H1 (cell line): ENCODE measurements around the gene RHOBTB1. TPM values are rescaled to one million over a fixed set of nuclear protein-coding genes. Genes with fewer than 3 reads are reported as not detected.

Experiments
- CTCF ChIA-PET: fragments of 300-600 bp; sonication (Branson Sonifier 250); formaldehyde crosslinking; loops from one replicate; lab custom pipeline; 2021; ENCODE audit not compliant: partially characterized antibody; lab: Charles Lee
- POLR2A ChIA-PET: fragments of 300-600 bp; sonication (Branson Sonifier 250); formaldehyde crosslinking; loops from one replicate; lab custom pipeline; 2021; ENCODE audit warnings: inconsistent platforms; ENCODE audit not compliant: partially characterized antibody; lab: Charles Lee
- DNase-seq, 2 experiments: peaks; one replicate each; pipeline versions ENCODE4 v3.0.0 to v3.0.0-alpha.2; 2010 to 2022; ENCODE audit warnings: low spot score in 2 of 2, low read depth in 1 of 2, mixed read lengths in 1 of 2
- FAIRE-seq: peaks from 2 replicates; lab custom pipeline; 2011; peaks lifted over from hg19 to GRCh38; lab: Jason Lieb, UNC
- H2AFZ ChIP-seq: 2 replicates; pipeline ENCODE4 v1.8.1; 2012; ENCODE audit warnings: low read length, inconsistent platforms
- H2AK5ac ChIP-seq: 2 replicates; pipeline ENCODE4 v1.6.1; 2013; ENCODE audit warnings: low read depth, low read length
- H2BK120ac ChIP-seq: replicated peaks from 2 replicates; pipeline ENCODE3; 2013; ENCODE audit warnings: low read depth, low read length, inconsistent platforms
- H2BK12ac ChIP-seq: 2 replicates; pipeline ENCODE4 v1.6.1; 2013; ENCODE audit warnings: low read depth, low read length
- H2BK15ac ChIP-seq: 2 replicates; pipeline ENCODE4 v1.6.1; 2013; ENCODE audit warnings: low read length
- H2BK20ac ChIP-seq: 2 replicates; pipeline ENCODE4 v1.6.1; 2013; ENCODE audit warnings: low read length
- H2BK5ac ChIP-seq: 2 replicates; pipeline ENCODE4 v1.6.1; 2013; ENCODE audit warnings: low read depth, low read length
- H3K14ac ChIP-seq: 2 replicates; pipeline ENCODE4 v1.6.1; 2013; ENCODE audit warnings: inconsistent platforms; ENCODE audit not compliant: insufficient read length
- H3K18ac ChIP-seq: 2 replicates; pipeline ENCODE4 v1.6.1; 2013; ENCODE audit warnings: low read length; ENCODE audit errors: extremely low read depth
- H3K23ac ChIP-seq: 2 replicates; pipeline ENCODE4 v1.6.1; 2013; ENCODE audit warnings: inconsistent platforms; ENCODE audit not compliant: insufficient read length
- H3K23me2 ChIP-seq: 2 replicates; pipeline ENCODE4 v1.6.1; 2013; ENCODE audit warnings: low read depth, low read length
- H3K27ac ChIP-seq: 2 replicates; pipeline ENCODE4 v1.6.1; 2011; ENCODE audit warnings: low read depth, low read length, inconsistent platforms
- H3K27me3 ChIP-seq, 4 experiments: replicated peaks in 1 of 4; 1 replicate in 1 of 4; 2 replicates in 3 of 4; pipeline versions ENCODE4 v1.6.1 to v1.8.1; 2011 to 2013; ENCODE audit warnings: low read length in 3 of 4, mild to moderate bottlenecking in 3 of 4, inconsistent platforms in 2 of 4, mixed read lengths in 2 of 4, moderate library complexity in 1 of 4; ENCODE audit not compliant: control insufficient read depth in 3 of 4, insufficient read depth in 3 of 4; ENCODE audit errors: extremely low read depth in 1 of 4
- H3K36me3 ChIP-seq, 4 experiments: 2 replicates each; pipeline versions ENCODE4 v1.6.1 to v1.8.1; 2011 to 2013; ENCODE audit warnings: mild to moderate bottlenecking in 4 of 4, low read length in 3 of 4, moderate library complexity in 2 of 4, control low read depth in 1 of 4, inconsistent platforms in 1 of 4; ENCODE audit not compliant: insufficient read depth in 4 of 4, control insufficient read depth in 2 of 4
- H3K4ac ChIP-seq: replicated peaks from 2 replicates; pipeline ENCODE3; 2013; ENCODE audit warnings: low read length, low read depth, mixed read lengths, inconsistent platforms; ENCODE audit not compliant: insufficient read length
- H3K4me1 ChIP-seq, 4 experiments: replicated peaks in 1 of 4; 1 replicate in 1 of 4; 2 replicates in 3 of 4; pipeline versions ENCODE4 v1.6.1 to v1.8.1; 2011 to 2013; ENCODE audit warnings: low read length in 3 of 4, inconsistent platforms in 2 of 4, mixed read lengths in 1 of 4; ENCODE audit not compliant: insufficient read depth in 4 of 4, control insufficient read depth in 3 of 4
- H3K4me2 ChIP-seq, 2 experiments: 2 replicates each; pipeline versions ENCODE4 v1.6.1 to v1.8.1; 2011 to 2013; ENCODE audit warnings: low read depth in 2 of 2, low read length in 2 of 2, control low read depth in 1 of 2, inconsistent platforms in 1 of 2, mild to moderate bottlenecking in 1 of 2; ENCODE audit not compliant: insufficient read depth in 1 of 2
- H3K4me3 ChIP-seq, 4 experiments: fragments of 200-600, 300-600 bp in 1 of 4; sonication (generic), shearing (Covaris generic), sonication (Bioruptor Twin) in 1 of 4; 2 replicates each; pipeline versions ENCODE4 v1.5.1 to v1.8.1; 2011 to 2016; ENCODE audit warnings: low read length in 4 of 4, low read depth in 3 of 4, control low read depth in 2 of 4, inconsistent platforms in 2 of 4, mild to moderate bottlenecking in 2 of 4, mixed read lengths in 1 of 4, moderate library complexity in 1 of 4; ENCODE audit not compliant: insufficient read depth in 2 of 4; ENCODE audit errors: extremely low read depth in 1 of 4
- H3K56ac ChIP-seq: replicated peaks from 2 replicates; pipeline ENCODE3; 2013; ENCODE audit warnings: low read depth, mild to moderate bottlenecking, mixed read lengths, low read length, inconsistent platforms; ENCODE audit not compliant: insufficient read length
- H3K79me1 ChIP-seq: 2 replicates; pipeline ENCODE4 v1.6.1; 2013; ENCODE audit warnings: low read depth, low read length, control low read depth
- H3K79me2 ChIP-seq, 2 experiments: 2 replicates each; pipeline versions ENCODE4 v1.6.1 to v1.8.1; 2012 to 2013; ENCODE audit warnings: low read length in 2 of 2, mild to moderate bottlenecking in 2 of 2, inconsistent platforms in 1 of 2; ENCODE audit not compliant: insufficient read depth in 2 of 2, control insufficient read depth in 1 of 2
- H3K9ac ChIP-seq, 4 experiments: replicated peaks in 1 of 4; 1 replicate in 1 of 4; 2 replicates in 3 of 4; pipeline versions ENCODE4 v1.6.1 to v1.8.1; 2011 to 2013; ENCODE audit warnings: low read depth in 3 of 4, low read length in 3 of 4, control low read depth in 2 of 4, mild to moderate bottlenecking in 2 of 4, moderate library complexity in 2 of 4, inconsistent platforms in 1 of 4; ENCODE audit errors: extremely low read depth in 1 of 4
- H3K9me3 ChIP-seq, 2 experiments: 2 replicates each; pipeline versions ENCODE4 v1.6.1 to v1.8.1; 2012 to 2013; ENCODE audit warnings: mild to moderate bottlenecking in 2 of 2, moderate library complexity in 2 of 2, control low read depth in 1 of 2, inconsistent platforms in 1 of 2, low read depth in 1 of 2, low read length in 1 of 2, mixed read lengths in 1 of 2; ENCODE audit not compliant: insufficient read depth in 2 of 2
- H4K20me1 ChIP-seq, 2 experiments: replicated peaks in 1 of 2; 2 replicates each; pipeline versions ENCODE3 to v1.8.1; 2011 to 2013; ENCODE audit warnings: inconsistent platforms in 2 of 2, low read length in 2 of 2, mild to moderate bottlenecking in 1 of 2; ENCODE audit not compliant: insufficient read depth in 2 of 2, control insufficient read depth in 1 of 2
- H4K5ac ChIP-seq: 2 replicates; pipeline ENCODE4 v1.6.1; 2013; ENCODE audit warnings: low read length, low read depth, mixed read lengths, inconsistent platforms; ENCODE audit not compliant: insufficient read length
- H4K8ac ChIP-seq: 2 replicates; pipeline ENCODE4 v1.8.0; 2013; ENCODE audit warnings: mild to moderate bottlenecking, moderate library complexity, low read length, inconsistent platforms; ENCODE audit not compliant: insufficient read depth; ENCODE audit errors: extremely low read depth
- H4K91ac ChIP-seq: replicated peaks from 2 replicates; pipeline ENCODE3; 2013; ENCODE audit warnings: low read length, mixed read lengths, inconsistent platforms; ENCODE audit not compliant: insufficient read length
- SIN3A ChIP-seq, 2 experiments: IDR thresholded peaks in 1 of 2; conservative IDR thresholded peaks in 1 of 2; 2 replicates each; pipeline ENCODE4 v1.6.1; 2011 to 2012; ENCODE audit warnings: low read length in 2 of 2, improper control_type of control experiment in 1 of 2, low read depth in 1 of 2, mild to moderate bottlenecking in 1 of 2
- whole genome bisulfite sequencing, 2 experiments: shearing (Covaris generic) in 1 of 2; methylation state at CpG; one replicate each; pipeline versions ENCODE4 v1.1.6 to v1.1.7; 2013 to 2015; ENCODE audit warnings: low lambda C conversion rate in 2 of 2, mixed read lengths in 2 of 2, inconsistent platforms in 1 of 2, low coverage in 1 of 2, missing lambda C conversion rate in 1 of 2; ENCODE audit not compliant: insufficient replicate concordance in 2 of 2, insufficient coverage in 1 of 2, insufficient read length in 1 of 2; ENCODE audit errors: extremely low coverage in 1 of 2, missing lambda C conversion rate in 1 of 2; 5-methylcytosine and 5-hydroxymethylcytosine counted together
- polyA plus RNA-seq, 7 experiments: library from polyadenylated mRNA; depleted of rRNA in 3 of 7; stranded (reverse) in 5 of 7; unstranded in 2 of 7; fragments of >200 nt in 5 of 7; fragments of 200-250 nt in 2 of 7; gene quantifications; 1 replicate in 5 of 7; 2 replicates in 1 of 7; 4 replicates in 1 of 7; pipeline versions ENCODE4 v1.2.1 to v1.2.3, GENCODE V29; 2011 to 2013; ENCODE audit warnings: missing spikeins in 2 of 7, mixed read lengths in 2 of 7
- total RNA-seq: library from RNA; stranded (reverse); fragmentation: NEBNext Ultra II Directional; extraction: Animal tissue kit (Norgen Biotek cat#: 25700); gene quantifications from 2 replicates; pipeline ENCODE4 v1.2.1, GENCODE V29; 2021

The RHOBTB1 gene
- total and polyA plus RNA-seq, 2 of the 8 experiments (the other 6 are each of a cell fraction or from before 2014, with no cell fraction given), result 6.1 to 7.4 TPM

GRCh38 chr10:60937022-60937421 lies 7.0 kb downstream of the RHOBTB1 start:
- H4K8ac ChIP-seq, result no peak overlapping the region
- no peak overlapping the region for H3K4ac ChIP-seq
- H3K79me1 ChIP-seq, result no peaks in the 10 kb centered on the region
- CTCF ChIA-PET, result interaction anchor here (0.6 to 1.3 kb wide), 2 partner anchors 43 to 983 kb away, joined by 3 to 4 read pairs; no protein-coding TSS in a partner anchor
- H3K56ac ChIP-seq, result no peak overlapping the region
- no peak overlapping the region for H2AK5ac ChIP-seq
- POLR2A ChIA-PET, result interaction anchor here (1.0 kb wide), 1 partner anchor 8 kb away, joined by 3 read pairs; no protein-coding TSS in a partner anchor
- WGBS, 2 experiments, result 95% methylated on average over 4 of the region's 4 CpGs; no CpG with 5 or more reads in 1 of the 2 experiments
- no peak overlapping the region for H4K5ac ChIP-seq
- H3K23ac ChIP-seq, result no peak overlapping the region
- no peak overlapping the region for H3K9ac ChIP-seq
- no peak overlapping the region for H2BK20ac ChIP-seq
- no peaks in the 10 kb centered on the region for H3K36me3 ChIP-seq
- no peak overlapping the region for H3K14ac ChIP-seq
- H2BK15ac ChIP-seq, result no peak overlapping the region
- no peak overlapping the region for H3K27ac ChIP-seq
- H2BK120ac ChIP-seq, result no peak overlapping the region
- H2AFZ ChIP-seq, result no peak overlapping the region
- FAIRE-seq, result no peak
- H3K27me3 ChIP-seq, result no peaks in the 10 kb centered on the region
- no peak for TF ChIP-seq SIN3A (conservative IDR thresholded peaks at IDR 0.05 in 1 of 2, IDR thresholded peaks at IDR 0.05 in 1 of 2; ENCODE audit: low read depth in 1 of 2, low read length in 2 of 2)
- no peak overlapping the region for H3K18ac ChIP-seq
- H4K20me1 ChIP-seq, result no peaks in the 10 kb centered on the region
- no peaks in the 10 kb centered on the region for H3K23me2 ChIP-seq
- no peak overlapping the region for H2BK12ac ChIP-seq
- DNase-seq, result no peak
- no peak overlapping the region for H2BK5ac ChIP-seq
- no peak overlapping the region for H3K4me2 ChIP-seq
- H4K91ac ChIP-seq, result no peak overlapping the region
- H3K4me1 ChIP-seq, result no peaks in the 10 kb centered on the region
- no peak overlapping the region for H3K4me3 ChIP-seq
- H3K79me2 ChIP-seq, result no peaks in the 10 kb centered on the region
- H3K9me3 ChIP-seq, result no peaks in the 10 kb centered on the region
